Panc1 (cell line): Measurements from ENCODE around the gene TSPAN33. TPM values are rescaled to one million over a fixed set of nuclear protein-coding genes. Genes with fewer than 3 reads are reported as not detected.

Experiments
- ATAC-seq: fragments of 200-7000 bp; cut with Tn5 transposase; 2 replicates; pipeline ENCODE4 v1.9.1; 2020; ENCODE audit warnings: mild to moderate bottlenecking, moderate library complexity
- BruUV-seq: library from RNA; stranded (reverse); fragments of 400-500 nt; replicated peaks from 2 replicates; lab custom pipeline; 2021; lab: Mats Ljungman, UMichigan
- CTCF ChIA-PET: fragments of 300-600 bp; sonication (Branson Sonifier 250); formaldehyde crosslinking; loops from one replicate; lab custom pipeline; 2022; ENCODE audit warnings: antibody characterized with exemption; lab: Charles Lee
- POLR2A ChIA-PET: fragments of 300-600 bp; sonication (Branson Sonifier 250); formaldehyde crosslinking; loops from one replicate; lab custom pipeline; 2022; ENCODE audit warnings: antibody characterized with exemption; lab: Charles Lee
- DNase-seq: peaks from one replicate; pipeline ENCODE4 v3.0.0-alpha.2; 2010; ENCODE audit warnings: low read depth, low spot score
- H3K27ac ChIP-seq: 2 replicates; pipeline ENCODE4 v1.5.1; 2011; ENCODE audit warnings: mild to moderate bottlenecking, low read length, inconsistent platforms
- H3K27me3 ChIP-seq: fragments of 200-500 bp; sonication (Bioruptor generic); 2 replicates; pipeline ENCODE4 v1.6.0; 2014; ENCODE audit warnings: low read length, inconsistent platforms; ENCODE audit not compliant: control insufficient read depth, insufficient read depth
- H3K36me3 ChIP-seq: fragments of 200-500 bp; sonication (Bioruptor generic); 2 replicates; pipeline ENCODE4 v1.5.1; 2014; ENCODE audit warnings: inconsistent platforms, mild to moderate bottlenecking, low read length, moderate library complexity; ENCODE audit not compliant: control insufficient read depth, insufficient read depth
- H3K4me1 ChIP-seq: 2 replicates; pipeline ENCODE4 v1.5.1; 2011; ENCODE audit warnings: inconsistent platforms, mild to moderate bottlenecking, low read length, moderate library complexity; ENCODE audit not compliant: control insufficient read depth, insufficient read depth
- H3K4me3 ChIP-seq, 2 experiments: 2 replicates each; pipeline ENCODE4 v1.5.1; 2011 to 2012; ENCODE audit warnings: low read depth in 2 of 2, low read length in 2 of 2, mild to moderate bottlenecking in 2 of 2, inconsistent platforms in 1 of 2, moderate library complexity in 1 of 2
- H3K9me3 ChIP-seq: fragments of 200-500 bp; sonication (Bioruptor generic); 2 replicates; pipeline ENCODE4 v1.5.1; 2014; ENCODE audit warnings: low read depth, mild to moderate bottlenecking, inconsistent platforms, low read length, moderate library complexity; ENCODE audit not compliant: control insufficient read depth, insufficient read depth
- CTCF ChIP-seq: fragments of 450-650 bp; IDR thresholded peaks from 2 replicates; pipeline ENCODE4 v1.5.1; 2017; ENCODE audit warnings: mild to moderate bottlenecking
- POLR2AphosphoS5 ChIP-seq: IDR thresholded peaks from 2 replicates; pipeline ENCODE4 v1.6.1; 2012; ENCODE audit warnings: mild to moderate bottlenecking, low read depth, low read length, moderate library complexity
- REST ChIP-seq, 2 experiments: IDR thresholded peaks; 2 replicates each; pipeline ENCODE4 v1.6.1; 2011 to 2012; ENCODE audit warnings: low read depth in 2 of 2, control low read depth in 1 of 2, low read length in 1 of 2, mild to moderate bottlenecking in 1 of 2, moderate library complexity in 1 of 2; ENCODE audit not compliant: insufficient read depth in 1 of 2
- SIN3A ChIP-seq: IDR thresholded peaks from 2 replicates; pipeline ENCODE4 v1.6.1; 2012; ENCODE audit warnings: low read depth, mild to moderate bottlenecking, low read length, moderate library complexity, borderline replicate concordance; ENCODE audit not compliant: insufficient read depth
- TCF7L2 ChIP-seq: IDR thresholded peaks from 2 replicates; pipeline ENCODE4 v1.6.1; 2011; ENCODE audit warnings: mild to moderate bottlenecking, low read depth, low read length, inconsistent platforms
- in situ Hi-C: cut with HindIII; loops from 2 replicates; pipeline ENCODE4 v1.10.0; 2016; ENCODE audit warnings: low sequenced_read_pairs, low pct_unique_long_range_greater_than_20kb
- intact Hi-C: fragments of 100-400 bp; cut with micrococcal nuclease; formaldehyde crosslinking; loops from one replicate; pipeline ENCODE4 v1.10.0; 2022; ENCODE audit not compliant: unreplicated experiment
- total RNA-seq: library from RNA; stranded (reverse); gene quantifications from one replicate; pipeline ENCODE4 v1.2.1, GENCODE V29; 2021; ENCODE audit not compliant: unreplicated experiment

TSPAN33 gene
- total RNA-seq, 1 experiment from 2014 or later, result 5.4 TPM

GRCh38 chr7:129163875-129164544 is 19.5 kb downstream of the TSPAN33 start:
- no TSS peak for BruUV-seq
- intact Hi-C loops, result loop anchor here (1.0 kb wide), 1 partner anchor 46 kb away; no protein-coding TSS in a partner anchor
- POLR2A ChIA-PET, result no interaction called here
- Histone ChIP-seq H3K36me3 (no peaks in the 10 kb centered on the region), H3K4me1 (no peaks in the 10 kb centered on the region; the same call in 1 of the 2 replicates), H3K9me3 (no peaks in the 10 kb centered on the region), H3K27me3 (no peaks in the 10 kb centered on the region), H3K27ac (no peak overlapping the region), H3K4me3 (no peak overlapping the region)
- DNase-seq (peak; percentile 27), ATAC-seq (no peak)
- CTCF ChIA-PET, result interaction anchor here (0.7 to 1.6 kb wide), 12 partner anchors 8 to 212 kb away, joined by 3 to 29 read pairs (median 4); partner anchors contain the start of gene SMO
- TF ChIP-seq TCF7L2, result no peak
- peak; percentile 89 for TF ChIP-seq CTCF
- no peak for TF ChIP-seq POLR2AphosphoS5
- TF ChIP-seq SIN3A, result no peak
- TF ChIP-seq REST (IDR thresholded peaks at IDR 0.05; ENCODE audit: insufficient read depth in 1 of 2, low read depth in 2 of 2, low read length in 1 of 2), result no peak
- in situ Hi-C loops, result no loop called here

DNA sequence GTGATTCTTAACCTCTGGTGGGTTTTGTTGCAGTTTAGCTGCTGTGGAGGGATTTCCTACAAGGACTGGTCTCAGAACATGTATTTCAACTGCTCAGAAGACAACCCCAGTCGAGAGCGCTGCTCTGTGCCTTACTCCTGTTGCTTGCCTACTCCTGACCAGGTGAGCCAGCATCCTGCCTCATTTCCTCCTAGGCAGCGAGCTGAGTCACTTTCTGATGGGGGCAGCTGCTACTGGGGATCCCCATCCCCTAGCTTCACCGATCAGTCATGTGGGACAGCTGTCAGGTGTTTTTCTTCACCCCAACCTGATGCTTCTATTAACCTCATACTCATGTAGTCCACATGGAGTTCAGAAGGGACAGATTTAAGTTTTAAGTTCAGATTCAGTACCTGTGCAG is 22.2 kb downstream of the TSPAN33 start:
- ChIA-PET POLR2A (no interaction called here), CTCF (no interaction called here)
- DNase-seq (no peak), ATAC-seq (no peak)
- Histone ChIP-seq H3K36me3 (no peaks in the 10 kb centered on the region), H3K9me3 (no peaks in the 10 kb centered on the region), H3K27ac (no peak overlapping the region), H3K27me3 (no peaks in the 10 kb centered on the region), H3K4me1 (no peaks in the 10 kb centered on the region; the same call in 1 of the 2 replicates), H3K4me3 (no peak overlapping the region)
- intact Hi-C loops (no loop called here), in situ Hi-C loops (no loop called here)
- TF ChIP-seq REST (IDR thresholded peaks at IDR 0.05; ENCODE audit: insufficient read depth in 1 of 2, low read depth in 2 of 2, low read length in 1 of 2) (no peak), TCF7L2 (no peak), POLR2AphosphoS5 (no peak), CTCF (no peak), SIN3A (no peak)
- no TSS peak for BruUV-seq
